CD14-positive monocyte (primary cell): ENCODE data around the gene KRTAP8-1. TPM values are rescaled to one million over a fixed set of nuclear protein-coding genes. Genes with fewer than 3 reads are reported as not detected.
A peak's percentile ranks its signal among the peaks of the same experiment; 100 is the strongest.

Experiments used
- DNase-seq, 3 donors: peaks; one replicate each; pipeline ENCODE4 v3.0.0-alpha.2; 2011 to 2022
- H2AFZ ChIP-seq: 2 replicates; pipeline ENCODE4 v1.6.0; 2012; ENCODE audit warnings: mild to moderate bottlenecking, low read depth, low read length, inconsistent platforms; ENCODE audit not compliant: insufficient read depth, poor library complexity, severe bottlenecking
- H3K27ac ChIP-seq, 2 donors: 1 replicate in 1 of 2; 2 replicates in 1 of 2; pipeline ENCODE4 v1.5.1; 2012 to 2013; ENCODE audit warnings: low read length in 2 of 2, control low read depth in 1 of 2, inconsistent platforms in 1 of 2, low read depth in 1 of 2, mild to moderate bottlenecking in 1 of 2
- H3K27me3 ChIP-seq, 2 donors: one replicate each; pipeline versions ENCODE4 v1.6.0 to v1.6.1; 2011 to 2013; ENCODE audit warnings: low read length in 2 of 2; ENCODE audit not compliant: control insufficient read depth in 2 of 2, insufficient read depth in 2 of 2
- H3K36me3 ChIP-seq, 2 donors: replicated peaks in 1 of 2; 1 replicate in 1 of 2; 2 replicates in 1 of 2; pipeline versions ENCODE4 v1.5.1 to v1.6.1; 2012 to 2013; ENCODE audit warnings: low read length in 2 of 2, control low read depth in 1 of 2, inconsistent platforms in 1 of 2, mild to moderate bottlenecking in 1 of 2; ENCODE audit not compliant: insufficient read depth in 2 of 2, control insufficient read depth in 1 of 2
- H3K4me1 ChIP-seq, 2 donors: 1 replicate in 1 of 2; 2 replicates in 1 of 2; pipeline versions ENCODE4 v1.5.1 to v1.6.1; 2012 to 2013; ENCODE audit warnings: low read length in 2 of 2, control low read depth in 1 of 2, inconsistent platforms in 1 of 2, mild to moderate bottlenecking in 1 of 2, moderate library complexity in 1 of 2; ENCODE audit not compliant: insufficient read depth in 2 of 2, control insufficient read depth in 1 of 2
- H3K4me2 ChIP-seq: replicated peaks from 2 replicates; pipeline ENCODE3; 2012; ENCODE audit warnings: low read length, moderate library complexity, mild to moderate bottlenecking; ENCODE audit not compliant: poor library complexity, severe bottlenecking; ENCODE audit errors: extremely low read depth
- H3K4me3 ChIP-seq, 3 experiments: fragments of 200-600 bp in 1 of 3; sonication (generic) in 1 of 3; replicated peaks in 1 of 3; 1 replicate in 2 of 3; 2 replicates in 1 of 3; pipeline ENCODE4 v1.5.1; 2011 to 2013; ENCODE audit warnings: low read length in 3 of 3, mild to moderate bottlenecking in 3 of 3, control low read depth in 2 of 3, low read depth in 2 of 3, inconsistent platforms in 1 of 3, moderate library complexity in 1 of 3
- H3K79me2 ChIP-seq: 2 replicates; pipeline ENCODE4 v1.6.0; 2012; ENCODE audit warnings: mild to moderate bottlenecking, control low read depth, inconsistent platforms, low read length, moderate library complexity; ENCODE audit not compliant: insufficient read depth
- H3K9ac ChIP-seq: 2 replicates; pipeline ENCODE4 v1.6.0; 2017; ENCODE audit warnings: low read length, mild to moderate bottlenecking; ENCODE audit not compliant: insufficient read depth, poor library complexity, severe bottlenecking
- H3K9me3 ChIP-seq, 2 donors: replicated peaks in 1 of 2; 1 replicate in 1 of 2; 2 replicates in 1 of 2; pipeline versions ENCODE4 v1.5.1 to v1.6.1; 2012 to 2013; ENCODE audit warnings: low read length in 2 of 2, control low read depth in 1 of 2; ENCODE audit not compliant: control insufficient read depth in 1 of 2, insufficient read depth in 1 of 2
- H4K20me1 ChIP-seq: 2 replicates; pipeline ENCODE4 v1.6.0; 2012; ENCODE audit warnings: mild to moderate bottlenecking, low read length, control low read depth, moderate library complexity; ENCODE audit not compliant: insufficient read depth
- H3K27ac Mint-ChIP-seq, 7 donors: one replicate each; pipeline ENCODE4 v1.8.0; 2020; ENCODE audit warnings: mild to moderate bottlenecking in 7 of 7, mixed read lengths in 7 of 7, moderate library complexity in 6 of 7, inconsistent platforms in 2 of 7
- H3K27me3 Mint-ChIP-seq, 3 donors: one replicate each; pipeline ENCODE4 v1.8.0; 2021 to 2022; ENCODE audit warnings: low read depth in 3 of 3, mild to moderate bottlenecking in 3 of 3, mixed read lengths in 3 of 3, moderate library complexity in 3 of 3, inconsistent platforms in 1 of 3
- H3K36me3 Mint-ChIP-seq, 2 donors: one replicate each; pipeline ENCODE4 v1.8.0; 2020; ENCODE audit warnings: mixed read lengths in 2 of 2, inconsistent platforms in 1 of 2, mild to moderate bottlenecking in 1 of 2
- H3K4me1 Mint-ChIP-seq: one replicate; pipeline ENCODE4 v1.8.0; 2020; ENCODE audit warnings: mild to moderate bottlenecking, mixed read lengths
- H3K4me3 Mint-ChIP-seq, 2 donors: one replicate each; pipeline ENCODE4 v1.8.0; 2020; ENCODE audit warnings: mild to moderate bottlenecking in 2 of 2, mixed read lengths in 2 of 2, moderate library complexity in 1 of 2
- H3K9me3 Mint-ChIP-seq, 7 donors: one replicate each; pipeline ENCODE4 v1.8.0; 2020 to 2022; ENCODE audit warnings: mixed read lengths in 7 of 7, mild to moderate bottlenecking in 6 of 7, moderate library complexity in 6 of 7, inconsistent platforms in 2 of 7
- WGBS: methylation state at CpG from one replicate; pipeline ENCODE4 v1.1.5; 2013; ENCODE audit warnings: missing lambda C conversion rate; ENCODE audit not compliant: insufficient coverage; 5-methylcytosine and 5-hydroxymethylcytosine counted together
- intact Hi-C, 2 donors: fragments of 100-400 bp; cut with micrococcal nuclease; formaldehyde crosslinking; loops; one replicate each; pipeline versions ENCODE4 v1.15.0 to v1.15.1; 2023
- polyA plus RNA-seq, 3 donors: library from polyadenylated mRNA; depleted of rRNA in 1 of 3; unstranded in 2 of 3; stranded (reverse) in 1 of 3; fragments of 300-500 nt in 2 of 3; fragments of >200 nt in 1 of 3; fragmentation: Illumina TruSeq in 2 of 3; gene quantifications; 1 replicate in 2 of 3; 2 replicates in 1 of 3; pipeline ENCODE4 v1.2.3, GENCODE V29; 2012 to 2021
- TF ChIP-seq, protein P1 (sequence below): fragments of 200-600 bp; IDR thresholded peaks from one replicate; pipeline ENCODE4 v1.8.0; 2022; ENCODE audit warnings: antibody characterized with exemption, mild to moderate bottlenecking

Gene KRTAP8-1
- polyA plus RNA-seq, 3 donors, result not detected

DNA sequence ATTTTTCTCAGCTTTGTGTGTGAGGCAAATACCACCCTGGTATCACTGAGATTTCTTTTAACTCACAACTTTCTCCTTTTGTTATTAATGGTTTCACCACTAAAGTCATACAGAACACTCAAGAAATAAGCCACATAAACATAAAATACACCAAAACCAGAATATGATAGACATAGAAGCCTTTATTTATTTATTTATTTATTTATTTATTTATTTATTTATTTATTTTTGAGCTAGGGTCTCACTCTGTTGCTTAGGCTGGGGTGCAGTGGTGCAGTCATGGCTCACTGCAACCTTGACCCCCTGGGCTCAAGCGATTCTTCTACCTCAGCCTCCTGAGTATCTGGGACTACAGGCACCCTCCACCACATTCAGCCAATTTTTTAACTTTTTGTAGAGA lies 12.5 kb downstream of the KRTAP8-1 start:
- H3K27me3 ChIP-seq, result no peaks in the 10 kb centered on the region
- WGBS, result no CpG with 5 or more reads among the region's 1 CpG
- Mint-ChIP-seq H3K27me3 (no peaks in the 10 kb centered on the region), H3K4me3 (no peak overlapping the region), H3K36me3 (no peaks in the 10 kb centered on the region), H3K4me1 (no peaks in the 10 kb centered on the region), H3K27ac (peak overlapping the region in 1 of 7 donors; percentile 26), H3K9me3 (peaks cover 0 to 6% (median 3%) of the 10 kb centered on the region in 7 donors)
- peaks cover 4 to 5% of the 10 kb centered on the region in 2 donors for H3K9me3 ChIP-seq
- H3K4me2 ChIP-seq, result no peak overlapping the region
- H3K4me1 ChIP-seq, result no peaks in the 10 kb centered on the region
- intact Hi-C loops, result no loop called here
- H3K27ac ChIP-seq, result no peak overlapping the region
- H3K4me3 ChIP-seq, result no peak overlapping the region
- H3K79me2 ChIP-seq, result no peaks in the 10 kb centered on the region
- H4K20me1 ChIP-seq, result no peaks in the 10 kb centered on the region
- TF ChIP-seq, protein P1, sequence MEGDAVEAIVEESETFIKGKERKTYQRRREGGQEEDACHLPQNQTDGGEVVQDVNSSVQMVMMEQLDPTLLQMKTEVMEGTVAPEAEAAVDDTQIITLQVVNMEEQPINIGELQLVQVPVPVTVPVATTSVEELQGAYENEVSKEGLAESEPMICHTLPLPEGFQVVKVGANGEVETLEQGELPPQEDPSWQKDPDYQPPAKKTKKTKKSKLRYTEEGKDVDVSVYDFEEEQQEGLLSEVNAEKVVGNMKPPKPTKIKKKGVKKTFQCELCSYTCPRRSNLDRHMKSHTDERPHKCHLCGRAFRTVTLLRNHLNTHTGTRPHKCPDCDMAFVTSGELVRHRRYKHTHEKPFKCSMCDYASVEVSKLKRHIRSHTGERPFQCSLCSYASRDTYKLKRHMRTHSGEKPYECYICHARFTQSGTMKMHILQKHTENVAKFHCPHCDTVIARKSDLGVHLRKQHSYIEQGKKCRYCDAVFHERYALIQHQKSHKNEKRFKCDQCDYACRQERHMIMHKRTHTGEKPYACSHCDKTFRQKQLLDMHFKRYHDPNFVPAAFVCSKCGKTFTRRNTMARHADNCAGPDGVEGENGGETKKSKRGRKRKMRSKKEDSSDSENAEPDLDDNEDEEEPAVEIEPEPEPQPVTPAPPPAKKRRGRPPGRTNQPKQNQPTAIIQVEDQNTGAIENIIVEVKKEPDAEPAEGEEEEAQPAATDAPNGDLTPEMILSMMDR, result no peak
- H3K36me3 ChIP-seq, result no peaks in the 10 kb centered on the region
- no peak overlapping the region for H2AFZ ChIP-seq
- H3K9ac ChIP-seq, result no peak overlapping the region
- no peak for DNase-seq

- no peak overlapping the region for H3K4me2 ChIP-seq
- no peaks in the 10 kb centered on the region for H3K9me3 ChIP-seq
- Mint-ChIP-seq H3K27ac (no peak overlapping the region), H3K4me1 (no peaks in the 10 kb centered on the region), H3K9me3 (peaks cover 0 to 5% (median 2%) of the 10 kb centered on the region in 7 donors), H3K36me3 (no peaks in the 10 kb centered on the region), H3K27me3 (no peaks in the 10 kb centered on the region), H3K4me3 (no peak overlapping the region)
- 100% methylated on average over 1 of the region's 2 CpGs for WGBS
- no peaks in the 10 kb centered on the region for H3K79me2 ChIP-seq
- no peaks in the 10 kb centered on the region for H3K36me3 ChIP-seq
- no peaks in the 10 kb centered on the region for H3K27me3 ChIP-seq
- H3K9ac ChIP-seq, result no peak overlapping the region
- H3K27ac ChIP-seq, result no peak overlapping the region
- H2AFZ ChIP-seq, result no peak overlapping the region
- TF ChIP-seq, protein P1, result no peak
- no peaks in the 10 kb centered on the region for H4K20me1 ChIP-seq
- intact Hi-C loops, result no loop called here
- H3K4me1 ChIP-seq, result no peaks in the 10 kb centered on the region
- no peak overlapping the region for H3K4me3 ChIP-seq
- DNase-seq, result no peak
Observed at GRCh38 chr21:30793581-30794314, 19.3 kb downstream of the KRTAP8-1 start.
